Measurements from ENCODE around the gene CARMIL1. TPM values are rescaled to one million over a fixed set of nuclear protein-coding genes. Genes with fewer than 3 reads are reported as not detected.

The CARMIL1 gene
- total RNA-seq, 1 experiment from 2014 or later, result 23.6 TPM

GRCh38 chr6:25303254-25303653 lies 24.1 kb downstream of the CARMIL1 start:
- H3K4me1 Mint-ChIP-seq, result peaks cover 28 to 38% of the 10 kb centered on the region in 2 experiments
- WGBS (ENCODE audit: extremely low coverage, insufficient read length, low lambda C conversion rate), result no CpG with 5 or more reads among the region's 1 CpG

More at GRCh38 chr6:25303254-25303653, 24.1 kb downstream of the CARMIL1 start:
- Histone ChIP-seq H2AFZ (ENCODE audit: low read length) (no peak overlapping the region), H3K79me1 (ENCODE audit: insufficient read depth, low read depth, low read length, poor library complexity, severe bottlenecking) (no peaks in the 10 kb centered on the region), H3K9me3 (ENCODE audit: control insufficient read depth, low read depth, low read length) (no peaks in the 10 kb centered on the region), H3K56ac (ENCODE audit: insufficient read length, low read depth, low read length) (no peak overlapping the region), H2BK12ac (ENCODE audit: insufficient read length, low read depth, low read length) (no peak overlapping the region), H4K5ac (ENCODE audit: insufficient read length, low read depth, low read length) (no peak overlapping the region), H3K27ac (ENCODE audit: insufficient read length, low read depth, low read length) (no peak overlapping the region), H2BK20ac (ENCODE audit: low read depth, low read length, poor library complexity, severe bottlenecking) (no peak overlapping the region), H3K18ac (ENCODE audit: insufficient read length, low read depth, low read length) (no peak overlapping the region), H4K8ac (replicated peaks; ENCODE audit: insufficient read length, low read depth, low read length) (no peak overlapping the region), H3K23ac (ENCODE audit: insufficient read length, low read depth, low read length) (no peak overlapping the region), H3K4ac (ENCODE audit: low read depth, low read length) (no peak overlapping the region), H3K9ac (ENCODE audit: extremely low read depth, insufficient read length, low read length) (no peak overlapping the region), H4K20me1 (ENCODE audit: control insufficient read depth, insufficient read depth, insufficient read length) (no peaks in the 10 kb centered on the region), H3T11ph (ENCODE audit: low read length) (no peak overlapping the region), H3K14ac (ENCODE audit: insufficient read depth, low read length) (no peak overlapping the region), H2BK120ac (ENCODE audit: low read depth, low read length, poor library complexity, severe bottlenecking) (no peak overlapping the region), H3K27me3 (ENCODE audit: insufficient read depth, low read length) (no peaks in the 10 kb centered on the region), H3K79me2 (ENCODE audit: insufficient read depth, low read length) (peaks cover 7% of the 10 kb centered on the region; the same call in 1 of the 2 replicates), H2BK5ac (ENCODE audit: insufficient read length, low read length) (no peak overlapping the region), H2AK5ac (ENCODE audit: insufficient read length, low read length) (no peak overlapping the region), H2BK15ac (ENCODE audit: low read depth, low read length) (no peak overlapping the region), H4K91ac (ENCODE audit: insufficient read length, low read depth, low read length) (no peak overlapping the region), H3K4me2 (ENCODE audit: insufficient read depth, insufficient read length, low read length) (no peak overlapping the region), H3K4me1 (ENCODE audit: insufficient read depth, low read length) (peaks cover 7% of the 10 kb centered on the region; the same call in 1 of the 2 replicates), H3K23me2 (ENCODE audit: insufficient read length, low read depth, low read length, poor library complexity, severe bottlenecking) (no peaks in the 10 kb centered on the region)
- no peak overlapping the region for H3K4me3 Mint-ChIP-seq
- H3K27me3 Mint-ChIP-seq (ENCODE audit: low read depth), result no peaks in the 10 kb centered on the region
- DNase-seq, result no peak
- TF ChIP-seq, protein P1, sequence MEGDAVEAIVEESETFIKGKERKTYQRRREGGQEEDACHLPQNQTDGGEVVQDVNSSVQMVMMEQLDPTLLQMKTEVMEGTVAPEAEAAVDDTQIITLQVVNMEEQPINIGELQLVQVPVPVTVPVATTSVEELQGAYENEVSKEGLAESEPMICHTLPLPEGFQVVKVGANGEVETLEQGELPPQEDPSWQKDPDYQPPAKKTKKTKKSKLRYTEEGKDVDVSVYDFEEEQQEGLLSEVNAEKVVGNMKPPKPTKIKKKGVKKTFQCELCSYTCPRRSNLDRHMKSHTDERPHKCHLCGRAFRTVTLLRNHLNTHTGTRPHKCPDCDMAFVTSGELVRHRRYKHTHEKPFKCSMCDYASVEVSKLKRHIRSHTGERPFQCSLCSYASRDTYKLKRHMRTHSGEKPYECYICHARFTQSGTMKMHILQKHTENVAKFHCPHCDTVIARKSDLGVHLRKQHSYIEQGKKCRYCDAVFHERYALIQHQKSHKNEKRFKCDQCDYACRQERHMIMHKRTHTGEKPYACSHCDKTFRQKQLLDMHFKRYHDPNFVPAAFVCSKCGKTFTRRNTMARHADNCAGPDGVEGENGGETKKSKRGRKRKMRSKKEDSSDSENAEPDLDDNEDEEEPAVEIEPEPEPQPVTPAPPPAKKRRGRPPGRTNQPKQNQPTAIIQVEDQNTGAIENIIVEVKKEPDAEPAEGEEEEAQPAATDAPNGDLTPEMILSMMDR (conservative IDR thresholded peaks at IDR 0.05), result no peak
- H3K9me3 Mint-ChIP-seq, result peaks cover 6% of the 10 kb centered on the region in 2 experiments; a peak in 4 of 5 replicates
- no peak overlapping the region for H3K27ac Mint-ChIP-seq
- peaks cover 9 to 10% (median 10%) of the 10 kb centered on the region in 3 experiments; a peak in 6 of 7 replicates for H3K36me3 Mint-ChIP-seq (ENCODE audit: insufficient read depth in 1 of 3, low read depth in 3 of 3)

Measured in H9 (cell line).